ENCODE measurements around the gene GUCD1. TPM values are rescaled to one million over a fixed set of nuclear protein-coding genes. Genes with fewer than 3 reads are reported as not detected.

GUCD1 gene
- total and polyA plus RNA-seq, 2 of the 8 experiments (the other 6 are each of a cell fraction or from before 2014, with no cell fraction given) = 85.2 to 128 TPM

DNA sequence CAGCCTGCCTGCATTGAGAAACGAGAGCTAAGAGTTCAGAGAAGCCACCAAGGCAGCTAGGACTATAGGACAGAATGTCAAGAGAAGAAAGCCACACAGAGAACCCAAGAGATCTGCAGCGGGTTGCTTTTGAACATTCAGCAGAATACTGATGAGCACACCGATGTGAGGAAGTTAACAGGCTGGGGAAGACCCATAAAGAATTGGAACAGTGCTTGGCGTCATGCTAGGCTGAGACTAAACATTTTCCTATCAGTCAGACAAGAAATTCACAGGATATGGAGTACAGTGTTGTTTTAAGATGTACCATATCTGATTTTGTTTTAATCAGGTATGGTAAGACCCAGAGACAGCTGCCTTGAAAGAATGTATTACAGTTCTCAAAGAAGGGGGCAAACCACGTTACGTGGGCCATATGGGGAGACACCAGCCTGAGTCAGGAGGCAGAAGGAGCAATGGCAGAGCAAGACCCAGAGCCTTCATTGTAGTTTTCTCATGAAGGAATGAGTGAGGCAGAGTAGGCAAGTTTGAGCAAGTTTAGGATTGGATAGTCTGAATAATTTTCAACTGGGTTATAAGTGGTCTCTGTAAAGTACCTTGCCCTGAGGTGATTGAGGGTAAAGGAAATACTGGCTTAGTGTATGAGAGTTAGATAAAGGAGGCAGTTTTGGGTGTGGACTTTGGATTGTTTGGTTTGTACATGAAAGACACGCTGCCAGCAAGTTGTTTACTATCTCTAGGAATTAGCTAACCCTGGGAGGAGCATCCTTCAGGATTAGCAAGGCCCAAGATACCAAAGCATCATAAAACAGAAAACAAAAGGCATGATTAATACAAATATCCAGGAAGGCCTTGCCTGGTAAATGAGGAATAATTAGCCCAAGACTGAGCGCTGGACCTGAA lies 23.7 kb upstream of the GUCD1 start (continued):
- TF ChIP-seq SIX5 (IDR thresholded peaks at IDR 0.05; ENCODE audit: low read depth, low read length) (no peak), JUND (IDR thresholded peaks at IDR 0.05; ENCODE audit: low read length) (no peak), RAD21 (IDR thresholded peaks at IDR 0.05 in 1 of 2, conservative IDR thresholded peaks at IDR 0.05 in 1 of 2; ENCODE audit: low read depth in 2 of 2, low read length in 2 of 2) (no peak), CBX5 (IDR thresholded peaks at IDR 0.05; ENCODE audit: low read depth, low read length) (no peak), POU5F1 (IDR thresholded peaks at IDR 0.05; ENCODE audit: low read depth, low read length) (no peak), RFX5 (IDR thresholded peaks at IDR 0.05; ENCODE audit: borderline replicate concordance, low read depth, low read length) (no peak), KDM1A (IDR thresholded peaks at IDR 0.05; ENCODE audit: borderline replicate concordance, low read length) (no peak)
- TF ChIP-seq, protein P1, sequence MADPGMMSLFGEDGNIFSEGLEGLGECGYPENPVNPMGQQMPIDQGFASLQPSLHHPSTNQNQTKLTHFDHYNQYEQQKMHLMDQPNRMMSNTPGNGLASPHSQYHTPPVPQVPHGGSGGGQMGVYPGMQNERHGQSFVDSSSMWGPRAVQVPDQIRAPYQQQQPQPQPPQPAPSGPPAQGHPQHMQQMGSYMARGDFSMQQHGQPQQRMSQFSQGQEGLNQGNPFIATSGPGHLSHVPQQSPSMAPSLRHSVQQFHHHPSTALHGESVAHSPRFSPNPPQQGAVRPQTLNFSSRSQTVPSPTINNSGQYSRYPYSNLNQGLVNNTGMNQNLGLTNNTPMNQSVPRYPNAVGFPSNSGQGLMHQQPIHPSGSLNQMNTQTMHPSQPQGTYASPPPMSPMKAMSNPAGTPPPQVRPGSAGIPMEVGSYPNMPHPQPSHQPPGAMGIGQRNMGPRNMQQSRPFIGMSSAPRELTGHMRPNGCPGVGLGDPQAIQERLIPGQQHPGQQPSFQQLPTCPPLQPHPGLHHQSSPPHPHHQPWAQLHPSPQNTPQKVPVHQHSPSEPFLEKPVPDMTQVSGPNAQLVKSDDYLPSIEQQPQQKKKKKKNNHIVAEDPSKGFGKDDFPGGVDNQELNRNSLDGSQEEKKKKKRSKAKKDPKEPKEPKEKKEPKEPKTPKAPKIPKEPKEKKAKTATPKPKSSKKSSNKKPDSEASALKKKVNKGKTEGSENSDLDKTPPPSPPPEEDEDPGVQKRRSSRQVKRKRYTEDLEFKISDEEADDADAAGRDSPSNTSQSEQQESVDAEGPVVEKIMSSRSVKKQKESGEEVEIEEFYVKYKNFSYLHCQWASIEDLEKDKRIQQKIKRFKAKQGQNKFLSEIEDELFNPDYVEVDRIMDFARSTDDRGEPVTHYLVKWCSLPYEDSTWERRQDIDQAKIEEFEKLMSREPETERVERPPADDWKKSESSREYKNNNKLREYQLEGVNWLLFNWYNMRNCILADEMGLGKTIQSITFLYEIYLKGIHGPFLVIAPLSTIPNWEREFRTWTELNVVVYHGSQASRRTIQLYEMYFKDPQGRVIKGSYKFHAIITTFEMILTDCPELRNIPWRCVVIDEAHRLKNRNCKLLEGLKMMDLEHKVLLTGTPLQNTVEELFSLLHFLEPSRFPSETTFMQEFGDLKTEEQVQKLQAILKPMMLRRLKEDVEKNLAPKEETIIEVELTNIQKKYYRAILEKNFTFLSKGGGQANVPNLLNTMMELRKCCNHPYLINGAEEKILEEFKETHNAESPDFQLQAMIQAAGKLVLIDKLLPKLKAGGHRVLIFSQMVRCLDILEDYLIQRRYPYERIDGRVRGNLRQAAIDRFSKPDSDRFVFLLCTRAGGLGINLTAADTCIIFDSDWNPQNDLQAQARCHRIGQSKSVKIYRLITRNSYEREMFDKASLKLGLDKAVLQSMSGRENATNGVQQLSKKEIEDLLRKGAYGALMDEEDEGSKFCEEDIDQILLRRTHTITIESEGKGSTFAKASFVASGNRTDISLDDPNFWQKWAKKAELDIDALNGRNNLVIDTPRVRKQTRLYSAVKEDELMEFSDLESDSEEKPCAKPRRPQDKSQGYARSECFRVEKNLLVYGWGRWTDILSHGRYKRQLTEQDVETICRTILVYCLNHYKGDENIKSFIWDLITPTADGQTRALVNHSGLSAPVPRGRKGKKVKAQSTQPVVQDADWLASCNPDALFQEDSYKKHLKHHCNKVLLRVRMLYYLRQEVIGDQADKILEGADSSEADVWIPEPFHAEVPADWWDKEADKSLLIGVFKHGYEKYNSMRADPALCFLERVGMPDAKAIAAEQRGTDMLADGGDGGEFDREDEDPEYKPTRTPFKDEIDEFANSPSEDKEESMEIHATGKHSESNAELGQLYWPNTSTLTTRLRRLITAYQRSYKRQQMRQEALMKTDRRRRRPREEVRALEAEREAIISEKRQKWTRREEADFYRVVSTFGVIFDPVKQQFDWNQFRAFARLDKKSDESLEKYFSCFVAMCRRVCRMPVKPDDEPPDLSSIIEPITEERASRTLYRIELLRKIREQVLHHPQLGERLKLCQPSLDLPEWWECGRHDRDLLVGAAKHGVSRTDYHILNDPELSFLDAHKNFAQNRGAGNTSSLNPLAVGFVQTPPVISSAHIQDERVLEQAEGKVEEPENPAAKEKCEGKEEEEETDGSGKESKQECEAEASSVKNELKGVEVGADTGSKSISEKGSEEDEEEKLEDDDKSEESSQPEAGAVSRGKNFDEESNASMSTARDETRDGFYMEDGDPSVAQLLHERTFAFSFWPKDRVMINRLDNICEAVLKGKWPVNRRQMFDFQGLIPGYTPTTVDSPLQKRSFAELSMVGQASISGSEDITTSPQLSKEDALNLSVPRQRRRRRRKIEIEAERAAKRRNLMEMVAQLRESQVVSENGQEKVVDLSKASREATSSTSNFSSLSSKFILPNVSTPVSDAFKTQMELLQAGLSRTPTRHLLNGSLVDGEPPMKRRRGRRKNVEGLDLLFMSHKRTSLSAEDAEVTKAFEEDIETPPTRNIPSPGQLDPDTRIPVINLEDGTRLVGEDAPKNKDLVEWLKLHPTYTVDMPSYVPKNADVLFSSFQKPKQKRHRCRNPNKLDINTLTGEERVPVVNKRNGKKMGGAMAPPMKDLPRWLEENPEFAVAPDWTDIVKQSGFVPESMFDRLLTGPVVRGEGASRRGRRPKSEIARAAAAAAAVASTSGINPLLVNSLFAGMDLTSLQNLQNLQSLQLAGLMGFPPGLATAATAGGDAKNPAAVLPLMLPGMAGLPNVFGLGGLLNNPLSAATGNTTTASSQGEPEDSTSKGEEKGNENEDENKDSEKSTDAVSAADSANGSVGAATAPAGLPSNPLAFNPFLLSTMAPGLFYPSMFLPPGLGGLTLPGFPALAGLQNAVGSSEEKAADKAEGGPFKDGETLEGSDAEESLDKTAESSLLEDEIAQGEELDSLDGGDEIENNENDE (IDR thresholded peaks at IDR 0.05; ENCODE audit: insufficient replicate concordance, low read length) = no peak
